CD8-positive, alpha-beta memory T cell (primary cell): ENCODE results near the gene PRKD3. TPM values are rescaled to one million over a fixed set of nuclear protein-coding genes. Genes with fewer than 3 reads are reported as not detected.

Experiments
- CTCF ChIA-PET: fragments of 350-600 bp; sonication (Branson Sonifier 250); formaldehyde crosslinking; loops from one replicate; lab custom pipeline; 2021; ENCODE audit warnings: antibody characterized with exemption; lab: Charles Lee
- POLR2A ChIA-PET: fragments of 350-600 bp; sonication (Branson Sonifier 250); formaldehyde crosslinking; loops from one replicate; lab custom pipeline; 2021; ENCODE audit warnings: antibody characterized with exemption; lab: Charles Lee
- DNase-seq, 5 donors: peaks; one replicate each; pipeline versions ENCODE4 v3.0.0 to v3.0.0-alpha.2; 2020 to 2022; ENCODE audit warnings: mixed read lengths in 1 of 5
- H3K27ac ChIP-seq: one replicate; pipeline ENCODE4 v1.7.0; 2013; ENCODE audit warnings: low read depth, mild to moderate bottlenecking, low read length, moderate library complexity
- H3K27me3 ChIP-seq: 2 replicates; pipeline ENCODE4 v1.7.0; 2013; ENCODE audit warnings: low read length, mild to moderate bottlenecking; ENCODE audit not compliant: insufficient read depth, poor library complexity, severe bottlenecking
- H3K36me3 ChIP-seq: 2 replicates; pipeline ENCODE4 v1.7.0; 2013; ENCODE audit warnings: mild to moderate bottlenecking, low read length, moderate library complexity; ENCODE audit not compliant: insufficient read depth
- H3K4me1 ChIP-seq: 2 replicates; pipeline ENCODE4 v1.7.0; 2013; ENCODE audit warnings: mild to moderate bottlenecking, low read length, moderate library complexity; ENCODE audit not compliant: insufficient read depth
- H3K4me3 ChIP-seq: 2 replicates; pipeline ENCODE4 v1.7.0; 2013; ENCODE audit warnings: mild to moderate bottlenecking, low read length
- H3K9me3 ChIP-seq: 2 replicates; pipeline ENCODE4 v1.7.0; 2013; ENCODE audit warnings: mild to moderate bottlenecking, low read length
- H3K27ac Mint-ChIP-seq, 8 donors: one replicate each; pipeline ENCODE4 v1.8.0; 2020 to 2021; ENCODE audit warnings: mixed read lengths in 8 of 8, mild to moderate bottlenecking in 6 of 8, inconsistent platforms in 3 of 8, moderate library complexity in 3 of 8
- H3K27me3 Mint-ChIP-seq, 2 donors: one replicate each; pipeline ENCODE4 v1.8.0; 2020 to 2021; ENCODE audit warnings: mixed read lengths in 2 of 2, mild to moderate bottlenecking in 1 of 2, moderate library complexity in 1 of 2
- H3K36me3 Mint-ChIP-seq, 3 donors: one replicate each; pipeline ENCODE4 v1.8.0; 2020 to 2021; ENCODE audit warnings: mixed read lengths in 3 of 3, inconsistent platforms in 1 of 3, mild to moderate bottlenecking in 1 of 3
- H3K4me1 Mint-ChIP-seq, 3 donors: one replicate each; pipeline ENCODE4 v1.8.0; 2020 to 2021; ENCODE audit warnings: mixed read lengths in 3 of 3, inconsistent platforms in 1 of 3, mild to moderate bottlenecking in 1 of 3
- H3K4me3 Mint-ChIP-seq, 7 donors: one replicate each; pipeline ENCODE4 v1.8.0; 2020 to 2021; ENCODE audit warnings: mixed read lengths in 7 of 7, mild to moderate bottlenecking in 6 of 7, moderate library complexity in 4 of 7, inconsistent platforms in 2 of 7
- H3K9me3 Mint-ChIP-seq, 5 donors: one replicate each; pipeline ENCODE4 v1.8.0; 2020 to 2022; ENCODE audit warnings: mixed read lengths in 5 of 5, mild to moderate bottlenecking in 3 of 5, moderate library complexity in 2 of 5, inconsistent platforms in 1 of 5
- polyA plus RNA-seq: library from polyadenylated mRNA; unstranded; fragments of 300-500 nt; fragmentation: Illumina TruSeq; gene quantifications from one replicate; pipeline ENCODE4 v1.2.3, GENCODE V29; 2021
- total RNA-seq, 2 experiments: library from RNA; stranded (reverse); gene quantifications; one replicate each; pipeline ENCODE4 v1.2.3, GENCODE V29; 2021

PRKD3 gene
- total and polyA plus RNA-seq, 3 experiments from 2014 or later = 22.9 to 38.4 (median 38.3) TPM

DNA sequence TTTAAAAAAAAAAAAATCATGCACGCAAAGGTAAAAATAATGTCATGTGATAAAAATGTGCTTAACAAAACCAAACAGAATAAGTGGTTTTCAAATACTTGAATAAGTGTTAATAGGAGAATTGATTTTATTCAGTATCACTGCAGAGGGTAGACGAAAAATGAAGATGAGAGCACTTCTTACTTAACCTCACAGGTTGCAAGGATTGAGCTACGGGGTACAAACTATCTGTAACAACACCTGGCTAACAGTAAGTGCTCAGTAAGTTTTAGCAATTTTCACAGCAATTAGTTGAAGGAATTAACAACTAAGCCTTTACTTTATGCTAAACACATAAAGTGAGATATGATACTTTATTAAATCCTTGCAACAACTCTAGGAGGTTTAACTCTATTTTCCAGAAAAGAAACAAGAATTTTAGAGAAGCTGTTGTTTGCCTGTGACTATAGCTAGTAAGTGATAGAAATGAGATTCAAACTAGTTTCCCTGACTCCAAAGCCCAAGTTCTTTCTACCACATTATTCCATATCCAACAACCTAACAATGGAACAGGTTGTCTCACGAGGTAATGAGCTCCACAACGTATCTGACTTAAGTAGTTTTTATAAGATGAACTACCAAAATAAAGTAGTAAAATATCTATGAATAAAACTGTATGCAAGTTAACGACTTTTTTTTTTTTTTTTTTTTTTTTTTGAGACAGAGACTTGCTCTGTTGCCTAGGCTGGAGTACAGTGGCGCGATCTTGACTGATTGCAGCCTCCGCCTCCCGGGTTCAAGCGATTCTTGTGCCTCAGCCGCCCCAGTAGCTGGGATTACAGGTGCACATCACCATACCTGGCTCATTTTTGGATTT is 4.7 kb downstream of the PRKD3 start:
- no peaks in the 10 kb centered on the region for H3K27me3 ChIP-seq
- no peaks in the 10 kb centered on the region for H3K9me3 ChIP-seq
- peaks cover 20% of the 10 kb centered on the region for H3K4me1 ChIP-seq
- no peak overlapping the region for H3K4me3 Mint-ChIP-seq
- peaks cover 0 to 5% of the 10 kb centered on the region in 2 donors for H3K27me3 Mint-ChIP-seq
- ChIA-PET POLR2A (interaction anchor here (0.6 to 0.9 kb wide), 4 partner anchors 70 to 558 kb away, joined by 3 to 6 read pairs (median 4); no protein-coding TSS in a partner anchor), CTCF (no interaction called here)
- no peak for DNase-seq
- H3K9me3 Mint-ChIP-seq = no peaks in the 10 kb centered on the region
- peaks cover 57 to 76% (median 76%) of the 10 kb centered on the region in 3 donors for H3K4me1 Mint-ChIP-seq
- peaks cover 0 to 14% (median 0%) of the 10 kb centered on the region in 3 donors for H3K36me3 Mint-ChIP-seq
- no peak overlapping the region for H3K4me3 ChIP-seq
- H3K27ac Mint-ChIP-seq = peak overlapping the region in 1 of 8 donors; percentile 12
- H3K27ac ChIP-seq = no peak overlapping the region
- no peaks in the 10 kb centered on the region for H3K36me3 ChIP-seq

DNA sequence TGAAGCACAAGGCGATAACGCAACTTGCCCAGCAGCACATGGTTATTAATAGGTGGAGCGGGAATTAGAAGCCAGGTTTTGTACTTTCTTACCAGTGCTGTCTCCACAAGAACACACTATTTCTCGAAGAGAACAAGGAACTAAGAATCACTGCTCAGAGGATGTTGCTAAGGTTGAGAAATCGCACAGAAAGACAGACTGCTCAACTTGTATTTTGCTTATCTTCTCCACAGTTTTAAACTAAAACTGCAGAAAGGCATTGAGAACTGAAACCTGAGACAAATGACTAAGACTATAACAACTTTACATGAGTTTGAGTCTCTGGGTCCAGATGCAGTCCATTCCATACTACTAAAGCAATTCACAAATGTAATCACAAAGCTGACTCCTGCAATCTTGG is 6.2 kb downstream of the PRKD3 start:
- Histone ChIP-seq H3K4me1 (peaks cover 20% of the 10 kb centered on the region), H3K36me3 (no peaks in the 10 kb centered on the region), H3K9me3 (no peaks in the 10 kb centered on the region), H3K27me3 (no peaks in the 10 kb centered on the region), H3K27ac (no peak overlapping the region), H3K4me3 (no peak overlapping the region)
- peaks cover 59 to 82% (median 81%) of the 10 kb centered on the region in 3 donors for H3K4me1 Mint-ChIP-seq
- H3K36me3 Mint-ChIP-seq = peaks cover 0 to 9% (median 2%) of the 10 kb centered on the region in 3 donors
- no peak for DNase-seq
- ChIA-PET POLR2A (interaction anchor here (0.5 kb wide), 1 partner anchor 55 kb away, joined by 5 read pairs; no protein-coding TSS in a partner anchor), CTCF (no interaction called here)
- no peaks in the 10 kb centered on the region for H3K27me3 Mint-ChIP-seq
- no peak overlapping the region for H3K27ac Mint-ChIP-seq
- no peak overlapping the region for H3K4me3 Mint-ChIP-seq
- H3K9me3 Mint-ChIP-seq = no peaks in the 10 kb centered on the region

DNA sequence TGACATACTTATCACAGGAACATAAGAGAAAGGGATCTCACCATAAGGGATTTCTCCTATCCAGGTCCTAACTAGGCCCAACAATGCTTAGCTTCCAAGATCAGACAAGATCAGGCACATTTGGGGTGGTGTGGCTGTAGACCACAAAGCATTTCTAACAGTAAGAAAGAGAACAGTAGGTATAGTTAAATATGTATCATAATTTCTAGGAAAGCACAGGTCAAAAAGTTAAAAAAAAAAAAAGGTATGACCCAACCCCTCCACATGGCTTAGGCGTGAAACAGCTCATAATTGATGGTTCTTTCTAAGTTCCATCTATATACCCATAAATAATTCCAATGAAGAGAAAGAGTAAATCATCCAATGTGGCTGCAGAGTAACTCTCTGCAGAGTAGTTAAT is 6.9 kb downstream of the PRKD3 start:
- no peak overlapping the region for H3K4me3 ChIP-seq
- peak overlapping the region in 1 of 8 donors; percentile 47 for H3K27ac Mint-ChIP-seq
- POLR2A ChIA-PET = no interaction called here

DNA sequence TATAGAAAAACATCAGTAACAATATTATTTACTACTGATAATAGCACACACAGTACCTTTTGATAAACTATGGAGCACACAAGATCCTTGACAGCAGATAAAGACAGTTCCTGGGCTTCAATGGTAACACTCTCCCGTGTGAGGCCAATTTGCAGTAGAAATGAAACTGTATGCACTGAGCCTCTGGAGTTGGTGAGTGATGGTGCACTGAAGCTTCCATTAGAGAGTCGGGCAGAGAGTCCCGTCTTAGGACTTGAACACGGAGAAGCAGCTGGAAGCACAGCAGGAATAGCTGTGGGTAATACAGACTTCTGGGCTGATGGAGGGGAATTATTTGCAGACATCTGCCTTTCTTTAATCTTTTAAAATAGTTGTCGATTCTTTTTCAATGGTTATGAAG is 8.5 kb downstream of the PRKD3 start:
- Histone ChIP-seq H3K27me3 (no peaks in the 10 kb centered on the region), H3K36me3 (no peaks in the 10 kb centered on the region), H3K9me3 (no peaks in the 10 kb centered on the region), H3K27ac (no peak overlapping the region), H3K4me1 (peaks cover 23% of the 10 kb centered on the region), H3K4me3 (no peak overlapping the region)
- Mint-ChIP-seq H3K9me3 (no peaks in the 10 kb centered on the region), H3K36me3 (peaks cover 0 to 9% (median 2%) of the 10 kb centered on the region in 3 donors), H3K27ac (no peak overlapping the region), H3K4me3 (no peak overlapping the region), H3K27me3 (no peaks in the 10 kb centered on the region), H3K4me1 (peaks cover 56 to 80% (median 78%) of the 10 kb centered on the region in 3 donors)
- DNase-seq = no peak
- ChIA-PET POLR2A (no interaction called here), CTCF (no interaction called here)

More for the DNA sequence above, 6.9 kb downstream of the PRKD3 start:
- CTCF ChIA-PET = no interaction called here
- H3K36me3 ChIP-seq = no peaks in the 10 kb centered on the region
- Mint-ChIP-seq H3K36me3 (peaks cover 0 to 9% (median 2%) of the 10 kb centered on the region in 3 donors), H3K4me1 (peaks cover 62 to 82% (median 81%) of the 10 kb centered on the region in 3 donors), H3K9me3 (no peaks in the 10 kb centered on the region), H3K27me3 (no peaks in the 10 kb centered on the region), H3K4me3 (no peak overlapping the region)
- H3K9me3 ChIP-seq = no peaks in the 10 kb centered on the region
- H3K27me3 ChIP-seq = no peaks in the 10 kb centered on the region
- no peak overlapping the region for H3K27ac ChIP-seq
- no peak for DNase-seq
- H3K4me1 ChIP-seq = peaks cover 22% of the 10 kb centered on the region

DNA sequence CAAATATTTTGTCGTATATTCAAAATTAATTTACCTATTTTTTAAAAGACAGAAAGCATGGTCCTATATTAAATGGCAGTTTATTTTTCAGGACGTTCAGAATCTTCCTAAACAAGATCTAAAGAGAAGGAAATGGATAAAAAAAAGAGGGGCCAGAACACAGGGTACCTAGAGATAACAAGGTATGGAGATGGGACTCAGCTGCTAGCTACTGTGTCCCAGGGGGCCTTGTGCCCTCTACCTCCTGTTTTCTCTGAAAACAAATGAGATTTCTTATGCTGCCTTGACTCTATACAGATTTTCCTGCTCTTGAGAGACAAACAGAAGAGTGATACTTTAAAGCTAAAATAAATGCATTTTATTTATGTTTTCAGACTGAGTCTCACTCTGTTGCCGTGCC is 9.3 kb downstream of the PRKD3 start:
- no peak overlapping the region for H3K4me3 ChIP-seq
- no peaks in the 10 kb centered on the region for H3K9me3 ChIP-seq
- Mint-ChIP-seq H3K4me3 (peak overlapping the region in 1 of 7 donors; percentile 10), H3K36me3 (peaks cover 0 to 9% (median 2%) of the 10 kb centered on the region in 3 donors), H3K27me3 (no peaks in the 10 kb centered on the region), H3K4me1 (peaks cover 60 to 84% (median 83%) of the 10 kb centered on the region in 3 donors), H3K9me3 (no peaks in the 10 kb centered on the region), H3K27ac (no peak overlapping the region)
- CTCF ChIA-PET = interaction anchor here (1.5 kb wide), 1 partner anchor 81 kb away, joined by 3 read pairs; no protein-coding TSS in a partner anchor
- H3K4me1 ChIP-seq = peaks cover 21% of the 10 kb centered on the region
- H3K27ac ChIP-seq = no peak overlapping the region
- POLR2A ChIA-PET = no interaction called here
- no peaks in the 10 kb centered on the region for H3K27me3 ChIP-seq
- no peaks in the 10 kb centered on the region for H3K36me3 ChIP-seq
- no peak for DNase-seq

DNA sequence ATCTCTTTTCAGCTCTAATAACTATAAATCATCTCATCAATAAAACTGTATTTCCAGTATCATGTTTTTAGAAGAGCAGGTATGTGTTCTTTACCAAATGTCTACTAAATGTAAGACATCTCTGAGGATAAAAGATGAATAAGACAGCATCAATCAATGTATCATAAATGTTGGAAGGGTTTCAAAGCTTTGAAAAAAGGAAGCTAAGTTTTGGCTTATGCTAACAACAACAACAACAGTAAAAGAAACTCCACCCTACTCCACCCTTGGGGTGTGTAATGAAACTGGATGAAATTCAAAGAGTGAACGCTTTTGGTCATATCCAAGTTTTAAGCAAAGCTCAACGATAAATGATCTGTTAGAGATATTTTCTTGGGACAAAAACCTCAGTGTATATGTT is 17.1 kb downstream of the PRKD3 start:
- Mint-ChIP-seq H3K36me3 (peaks cover 0 to 2% (median 0%) of the 10 kb centered on the region in 3 donors), H3K4me3 (no peak overlapping the region), H3K27me3 (no peaks in the 10 kb centered on the region), H3K4me1 (peaks cover 41 to 57% (median 50%) of the 10 kb centered on the region in 3 donors), H3K9me3 (no peaks in the 10 kb centered on the region), H3K27ac (no peak overlapping the region)
- Histone ChIP-seq H3K27ac (no peak overlapping the region), H3K4me3 (no peak overlapping the region), H3K36me3 (no peaks in the 10 kb centered on the region), H3K9me3 (no peaks in the 10 kb centered on the region), H3K27me3 (no peaks in the 10 kb centered on the region), H3K4me1 (peaks cover 9% of the 10 kb centered on the region)
- ChIA-PET CTCF (no interaction called here), POLR2A (interaction anchor here (0.8 kb wide), 1 partner anchor 151 kb away, joined by 3 read pairs; the partner anchor contains the start of gene EIF2AK2)
- DNase-seq = no peak

DNA sequence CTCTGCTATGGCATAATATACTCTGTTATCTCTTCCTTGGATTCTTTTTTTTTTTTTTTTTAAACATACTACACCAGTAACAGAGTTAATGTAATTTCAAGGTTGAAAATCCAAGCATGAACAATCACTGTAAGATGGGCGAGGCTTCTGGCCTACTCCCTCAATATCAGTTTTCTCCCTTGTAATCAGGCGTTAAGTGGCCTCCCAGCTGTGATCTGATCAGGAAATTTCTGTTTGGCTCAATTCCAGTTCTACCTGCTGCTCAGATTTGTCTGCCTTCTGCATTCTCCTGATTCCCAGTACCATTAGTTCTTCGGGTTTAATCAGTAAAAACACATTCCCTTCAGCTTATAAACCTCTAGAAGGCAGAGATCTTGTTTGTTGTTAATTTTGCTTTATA is 18.6 kb downstream of the PRKD3 start:
- DNase-seq = no peak
- POLR2A ChIA-PET = no interaction called here
- CTCF ChIA-PET = no interaction called here
- H3K4me3 Mint-ChIP-seq = no peak overlapping the region
- peaks cover 39 to 58% (median 48%) of the 10 kb centered on the region in 3 donors for H3K4me1 Mint-ChIP-seq
- H3K27ac Mint-ChIP-seq = no peak overlapping the region
- no peaks in the 10 kb centered on the region for H3K27me3 Mint-ChIP-seq
- H3K9me3 ChIP-seq = no peaks in the 10 kb centered on the region
- H3K4me3 ChIP-seq = no peak overlapping the region
- H3K4me1 ChIP-seq = no peaks in the 10 kb centered on the region
- H3K36me3 Mint-ChIP-seq = peaks cover 0 to 2% (median 0%) of the 10 kb centered on the region in 3 donors
- no peaks in the 10 kb centered on the region for H3K27me3 ChIP-seq
- H3K27ac ChIP-seq = no peak overlapping the region
- H3K9me3 Mint-ChIP-seq = no peaks in the 10 kb centered on the region
- no peaks in the 10 kb centered on the region for H3K36me3 ChIP-seq

DNA sequence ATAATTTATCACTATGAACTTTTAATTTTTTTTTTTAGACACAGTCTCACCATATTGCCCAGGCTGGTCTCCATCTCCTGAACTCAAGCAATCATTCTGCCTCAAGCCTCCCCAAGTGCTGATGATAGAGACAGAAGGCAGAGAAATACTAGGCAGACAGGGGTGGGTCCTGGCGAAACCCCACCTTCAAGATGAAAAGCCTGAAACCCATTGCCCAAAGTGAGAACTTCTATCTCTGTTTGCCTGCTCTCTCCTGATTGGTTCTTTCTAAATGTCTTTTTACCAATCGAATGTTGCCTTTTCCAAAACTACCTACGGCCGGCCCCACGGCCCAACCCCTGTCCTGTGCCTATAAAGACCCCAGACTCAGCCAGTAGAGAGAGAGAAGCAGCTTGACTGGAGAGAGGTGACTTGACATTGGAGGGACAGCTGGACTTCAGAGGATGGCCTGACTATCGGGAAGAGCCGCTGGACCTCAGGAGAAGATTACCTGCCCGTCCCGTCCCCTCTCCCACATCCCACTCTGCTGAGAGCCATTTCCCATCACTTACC is 21.9 kb downstream of the PRKD3 start:
- CTCF ChIA-PET = interaction anchor here (0.6 kb wide), 1 partner anchor 576 kb away, joined by 3 read pairs; no protein-coding TSS in a partner anchor
- Mint-ChIP-seq H3K9me3 (no peaks in the 10 kb centered on the region), H3K36me3 (no peaks in the 10 kb centered on the region), H3K27me3 (peaks cover 0 to 2% of the 10 kb centered on the region in 2 donors), H3K4me1 (peaks cover 30 to 52% (median 51%) of the 10 kb centered on the region in 3 donors), H3K27ac (no peak overlapping the region), H3K4me3 (no peak overlapping the region)
- no peaks in the 10 kb centered on the region for H3K36me3 ChIP-seq
- DNase-seq = no peak
- H3K27me3 ChIP-seq = no peaks in the 10 kb centered on the region
- H3K4me3 ChIP-seq = no peak overlapping the region
- H3K9me3 ChIP-seq = no peaks in the 10 kb centered on the region
- H3K4me1 ChIP-seq = no peaks in the 10 kb centered on the region
- POLR2A ChIA-PET = no interaction called here
- no peak overlapping the region for H3K27ac ChIP-seq
